ENCODE results near the gene RELA.

Gene RELA

GRCh38 chr11:65611758-65612603 is 50.7 kb downstream of the RELA start:
- peaks cover 12% of the 10 kb centered on the region; the same call in 1 of the 2 replicates for H3K4me1 ChIP-seq (ENCODE audit: insufficient read depth, low read length)
- no peak overlapping the region for H3K9ac ChIP-seq (ENCODE audit: low read depth, low read length)
- H3K36me3 ChIP-seq (ENCODE audit: insufficient read depth, low read length), result peaks cover 3% of the 10 kb centered on the region; the same call in 1 of the 2 replicates
- H3K9me3 ChIP-seq (ENCODE audit: control insufficient read depth, insufficient read depth, low read length), result no peaks in the 10 kb centered on the region

- Histone ChIP-seq H3K9ac (ENCODE audit: low read depth, low read length) (no peak overlapping the region), H3K9me3 (ENCODE audit: control insufficient read depth, insufficient read depth, low read length) (no peaks in the 10 kb centered on the region), H3K4me1 (ENCODE audit: insufficient read depth, low read length) (peaks cover 12% of the 10 kb centered on the region; the same call in 1 of the 2 replicates), H3K36me3 (ENCODE audit: insufficient read depth, low read length) (peaks cover 3% of the 10 kb centered on the region; the same call in 1 of the 2 replicates)
These were observed 51.5 kb downstream of the RELA start for GRCh38 chr11:65611028-65611757.

GRCh38 chr11:65610404-65610803 is 52.3 kb downstream of the RELA start:
- no peak overlapping the region for H3K9ac ChIP-seq (ENCODE audit: low read depth, low read length)
- peaks cover 4% of the 10 kb centered on the region; the same call in 1 of the 2 replicates for H3K36me3 ChIP-seq (ENCODE audit: insufficient read depth, low read length)
- H3K9me3 ChIP-seq (ENCODE audit: control insufficient read depth, insufficient read depth, low read length), result no peaks in the 10 kb centered on the region
- H3K4me1 ChIP-seq (ENCODE audit: insufficient read depth, low read length), result peaks cover 12% of the 10 kb centered on the region; the same call in 1 of the 2 replicates

GRCh38 chr11:65609665-65610064 is 53.1 kb downstream of the RELA start:
- Histone ChIP-seq H3K9ac (ENCODE audit: low read depth, low read length) (no peak overlapping the region), H3K9me3 (ENCODE audit: control insufficient read depth, insufficient read depth, low read length) (no peaks in the 10 kb centered on the region), H3K36me3 (ENCODE audit: insufficient read depth, low read length) (peaks cover 5% of the 10 kb centered on the region; the same call in 1 of the 2 replicates), H3K4me1 (ENCODE audit: insufficient read depth, low read length) (peaks cover 12% of the 10 kb centered on the region; the same call in 1 of the 2 replicates)

DNA sequence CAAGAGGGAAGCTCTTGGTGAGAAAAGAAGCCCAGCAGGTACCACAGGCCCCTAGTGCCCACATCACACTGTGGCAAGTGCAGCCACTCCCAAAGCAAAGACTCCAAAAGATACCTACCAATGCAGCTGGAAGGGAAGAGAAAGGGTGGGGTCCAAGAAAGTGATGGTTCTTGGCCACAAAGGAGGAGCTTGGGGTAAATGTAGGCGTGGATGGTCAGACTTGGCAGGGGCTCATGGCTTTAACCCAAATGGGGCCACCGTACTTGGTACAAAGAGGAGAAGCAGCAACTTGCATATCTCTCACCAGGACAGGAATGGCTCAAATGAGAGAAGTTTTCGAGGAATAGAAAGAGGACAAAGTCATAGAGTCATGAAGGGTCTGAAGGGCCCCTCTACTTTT is 53.5 kb downstream of the RELA start:
- peaks cover 12% of the 10 kb centered on the region; the same call in 1 of the 2 replicates for H3K4me1 ChIP-seq (ENCODE audit: insufficient read depth, low read length)
- peaks cover 5% of the 10 kb centered on the region; the same call in 1 of the 2 replicates for H3K36me3 ChIP-seq (ENCODE audit: insufficient read depth, low read length)
- H3K9ac ChIP-seq (ENCODE audit: low read depth, low read length), result no peak overlapping the region
- H3K9me3 ChIP-seq (ENCODE audit: control insufficient read depth, insufficient read depth, low read length), result no peaks in the 10 kb centered on the region

GRCh38 chr11:65607614-65608426 is 54.9 kb downstream of the RELA start:
- Histone ChIP-seq H3K9me3 (ENCODE audit: control insufficient read depth, insufficient read depth, low read length) (no peaks in the 10 kb centered on the region), H3K9ac (ENCODE audit: low read depth, low read length) (peak overlapping the region; percentile 32; the same call in 1 of the 2 replicates), H3K36me3 (ENCODE audit: insufficient read depth, low read length) (peaks cover 5% of the 10 kb centered on the region; the same call in 1 of the 2 replicates), H3K4me1 (ENCODE audit: insufficient read depth, low read length) (peaks cover 12% of the 10 kb centered on the region; the same call in 1 of the 2 replicates)

DNA sequence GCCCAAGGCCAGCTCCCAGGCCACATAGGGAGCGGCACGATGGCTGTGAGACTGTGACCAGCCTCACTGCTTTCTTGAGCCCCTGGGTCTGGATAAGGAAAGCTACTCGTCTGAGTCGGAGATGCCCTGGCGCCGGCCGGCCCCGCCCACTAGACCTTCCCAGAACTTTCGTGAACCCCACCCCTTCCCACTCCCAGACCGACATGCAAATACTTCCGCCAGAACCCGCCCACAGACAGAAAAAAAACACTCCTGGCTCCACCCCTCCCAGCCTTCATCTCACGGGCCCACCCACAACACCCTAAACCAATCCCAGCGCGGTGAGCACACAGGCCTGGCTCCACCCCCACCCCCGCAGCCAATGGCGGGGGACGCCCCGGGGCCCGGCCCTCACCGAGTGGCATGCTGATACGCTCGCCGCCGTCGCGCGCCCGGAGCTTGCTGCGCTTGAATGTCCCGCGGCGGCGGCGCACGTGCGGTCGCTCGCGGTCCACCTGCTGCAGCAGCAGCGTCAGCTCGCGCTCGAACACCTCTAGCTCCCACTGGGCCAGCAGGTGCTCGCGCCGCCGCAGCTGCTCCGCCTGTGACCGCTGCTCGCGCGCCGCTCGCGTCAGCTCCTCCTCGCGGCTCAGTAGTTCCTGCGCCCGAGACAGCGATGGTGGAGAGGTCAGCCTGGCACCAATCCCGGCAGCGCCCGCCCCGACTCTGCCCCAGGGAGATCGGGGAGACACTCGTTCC is 55.7 kb downstream of the RELA start:
- Histone ChIP-seq H3K4me1 (ENCODE audit: insufficient read depth, low read length) (peaks cover 4% of the 10 kb centered on the region; the same call in 1 of the 2 replicates), H3K9me3 (ENCODE audit: control insufficient read depth, insufficient read depth, low read length) (no peaks in the 10 kb centered on the region), H3K9ac (ENCODE audit: low read depth, low read length) (peak overlapping the region; percentile 32; the same call in 1 of the 2 replicates), H3K36me3 (ENCODE audit: insufficient read depth, low read length) (peaks cover 5% of the 10 kb centered on the region; the same call in 1 of the 2 replicates)

- Histone ChIP-seq H3K9ac (ENCODE audit: low read depth, low read length) (no peak overlapping the region), H3K9me3 (ENCODE audit: control insufficient read depth, insufficient read depth, low read length) (no peaks in the 10 kb centered on the region), H3K36me3 (ENCODE audit: insufficient read depth, low read length) (peaks cover 5% of the 10 kb centered on the region; the same call in 1 of the 2 replicates), H3K4me1 (ENCODE audit: insufficient read depth, low read length) (no peaks in the 10 kb centered on the region)
These were observed 58.5 kb downstream of the RELA start for GRCh38 chr11:65604258-65604657.

Measured in ES-I3 (cell line).